ENCODE results near the gene RNF121.

GRCh38 chr11:71976551-71976950 is 47.7 kb downstream of the RNF121 start:
- TF ChIP-seq CTCF (conservative IDR thresholded peaks at IDR 0.05 in 1 of 2, IDR thresholded peaks at IDR 0.05 in 1 of 2; ENCODE audit: low read depth in 1 of 2, low read length in 2 of 2) = no peak
- no peak for TF ChIP-seq EZH2 (IDR thresholded peaks at IDR 0.05; ENCODE audit: low read length, missing control alignments)

All from fibroblast of lung (primary cell).